HG02571 (cell line): ENCODE results near the gene CASP7.
"Not testable (repeated sequence)": the region's sequence is repeated elsewhere in the genome, so short reads cannot be mapped to it uniquely, and the experiment has no call there.

ENCODE experiments used
- ATAC-seq: cut with Tn5 transposase; IDR thresholded peaks from one replicate; pipeline ENCODE4 v1.9.1; 2021; ENCODE audit warnings: mild to moderate bottlenecking, moderate library complexity; ENCODE audit not compliant: unreplicated experiment

CASP7 gene

GRCh38 chr10:113752553-113752952, 72.8 kb downstream of the CASP7 start:
- ATAC-seq, result no peak

GRCh38 chr10:113753020-113753692, 73.4 kb downstream of the CASP7 start:
- ATAC-seq, result no peak

- no peak for ATAC-seq
Measured at GRCh38 chr10:113754125-113754524, 74.4 kb downstream of the CASP7 start.

- no peak for ATAC-seq
Measured at GRCh38 chr10:113754768-113755167, 75.1 kb downstream of the CASP7 start.

GRCh38 chr10:113756940-113757543, 77.3 kb downstream of the CASP7 start:
- ATAC-seq, result no peak

- no peak for ATAC-seq
Measured at GRCh38 chr10:113762083-113762482, 82.4 kb downstream of the CASP7 start.

- ATAC-seq, result no peak
Measured at GRCh38 chr10:113764582-113764981, 84.9 kb downstream of the CASP7 start.

GRCh38 chr10:113765910-113766309, 86.2 kb downstream of the CASP7 start:
- ATAC-seq, result no peak

GRCh38 chr10:113767222-113767621, 87.5 kb downstream of the CASP7 start:
- no peak for ATAC-seq

GRCh38 chr10:113770346-113770745, 90.6 kb downstream of the CASP7 start:
- ATAC-seq, result no peak

- ATAC-seq, result not testable (repeated sequence)
Measured at GRCh38 chr10:113771131-113771530, 91.4 kb downstream of the CASP7 start.

- ATAC-seq, result no peak
Measured at GRCh38 chr10:113775686-113776294, 96.1 kb downstream of the CASP7 start.

- ATAC-seq, result no peak
Measured at GRCh38 chr10:113776553-113776952, 96.8 kb downstream of the CASP7 start.
